Right kidney (tissue), 1 donor: ENCODE results near the gene PARP8.

Experiments used
- DNase-seq: peaks from one replicate; pipeline ENCODE4 v3.0.0-alpha.2; 2016

Gene PARP8

GRCh38 chr5:50725800-50726474, 59.5 kb downstream of the PARP8 start:
- no peak for DNase-seq

GRCh38 chr5:50726475-50727148, 60.2 kb downstream of the PARP8 start:
- DNase-seq, result no peak

- no peak for DNase-seq
These were observed 60.7 kb downstream of the PARP8 start for GRCh38 chr5:50727149-50727496.

- DNase-seq, result no peak
These were observed 61.4 kb downstream of the PARP8 start for GRCh38 chr5:50727845-50728244.

GRCh38 chr5:50730336-50730735, 63.9 kb downstream of the PARP8 start:
- DNase-seq, result no peak

GRCh38 chr5:50730841-50731240, 64.4 kb downstream of the PARP8 start:
- no peak for DNase-seq

GRCh38 chr5:50733741-50734140, 67.3 kb downstream of the PARP8 start:
- no peak for DNase-seq

GRCh38 chr5:50738864-50739263, 72.4 kb downstream of the PARP8 start:
- no peak for DNase-seq

- no peak for DNase-seq
These were observed 74.4 kb downstream of the PARP8 start for GRCh38 chr5:50740832-50741231.

- no peak for DNase-seq
These were observed 78.3 kb downstream of the PARP8 start for GRCh38 chr5:50744776-50745175.

- no peak for DNase-seq
These were observed 78.9 kb downstream of the PARP8 start for GRCh38 chr5:50745221-50745910.

- DNase-seq, result no peak
These were observed 82.7 kb downstream of the PARP8 start for GRCh38 chr5:50749181-50749580.

GRCh38 chr5:50749873-50750272, 83.4 kb downstream of the PARP8 start:
- no peak for DNase-seq

- no peak for DNase-seq
These were observed 84.7 kb downstream of the PARP8 start for GRCh38 chr5:50751064-50751657.

GRCh38 chr5:50752800-50753199, 86.4 kb downstream of the PARP8 start:
- no peak for DNase-seq

GRCh38 chr5:50759526-50760270, 93.3 kb downstream of the PARP8 start:
- no peak for DNase-seq

- DNase-seq, result no peak
These were observed 96.9 kb downstream of the PARP8 start for GRCh38 chr5:50763351-50763750.

- DNase-seq, result no peak
These were observed 97.4 kb downstream of the PARP8 start for GRCh38 chr5:50763846-50764245.

GRCh38 chr5:50766042-50766441, 99.6 kb downstream of the PARP8 start:
- DNase-seq, result no peak

- no peak for DNase-seq
These were observed 100.0 kb downstream of the PARP8 start for GRCh38 chr5:50766462-50766861.

GRCh38 chr5:50766967-50767366, 100.5 kb downstream of the PARP8 start:
- DNase-seq, result no peak

- DNase-seq, result no peak
These were observed 101.2 kb downstream of the PARP8 start for GRCh38 chr5:50767588-50767987.

- no peak for DNase-seq
These were observed 102.2 kb downstream of the PARP8 start for GRCh38 chr5:50768634-50769033.
